T47D (cell line): ENCODE measurements around the gene LIMCH1.

Experiments used
- DNase-seq, 2 experiments: peaks; one replicate each; pipeline versions ENCODE4 v3.0.0 to v3.0.0-alpha.2; 2011 to 2012; ENCODE audit warnings: low read depth in 1 of 2, low spot score in 1 of 2
- JUND ChIP-seq: IDR thresholded peaks from 2 replicates; pipeline ENCODE4 v1.6.1; 2012; ENCODE audit warnings: low read depth
- in situ Hi-C: cut with HindIII; loops from 2 replicates; pipeline ENCODE4 v1.10.0; 2016; ENCODE audit warnings: low sequenced_read_pairs, low pct_unique_long_range_greater_than_20kb

The LIMCH1 gene

GRCh38 chr4:41748571-41749475 is 210.9 kb downstream of the LIMCH1 start, which contains the start of gene PHOX2B:
TSS of gene PHOX2B (minus strand) at chr4:41748725. CDS start at chr4:41748610, 115 bp downstream.
- DNase-seq, result no peak
- in situ Hi-C loops, result no loop called here
- no peak for TF ChIP-seq JUND

- in situ Hi-C loops, result no loop called here
- no peak for TF ChIP-seq JUND
Observed at GRCh38 chr4:41749631-41750039, 211.7 kb downstream of the LIMCH1 start.

More at GRCh38 chr4:41749631-41750039, 211.7 kb downstream of the LIMCH1 start:
- no peak for DNase-seq
